Spinal cord (tissue), 10 donors: ENCODE data around the gene ARHGEF19. TPM values are rescaled to one million over a fixed set of nuclear protein-coding genes. Genes with fewer than 3 reads are reported as not detected.
A peak's percentile ranks its signal among the peaks of the same experiment; 100 is the strongest.
"Not testable (repeated sequence)": the region's sequence is repeated elsewhere in the genome, so short reads cannot be mapped to it uniquely, and the experiment has no call there.

Source experiments
- DNase-seq, 6 donors: peaks; one replicate each; pipeline versions ENCODE4 v3.0.0 to v3.0.0-alpha.2; 2013 to 2015; ENCODE audit warnings: low spot score in 6 of 6, low read depth in 4 of 6
- H3K27ac ChIP-seq: one replicate; pipeline ENCODE4 v1.5.1; 2013; ENCODE audit warnings: low read depth, low read length, control low read depth
- H3K27me3 ChIP-seq: one replicate; pipeline ENCODE4 v1.6.1; 2013; ENCODE audit warnings: low read length; ENCODE audit not compliant: control insufficient read depth, insufficient read depth
- H3K36me3 ChIP-seq: one replicate; pipeline ENCODE4 v1.6.1; 2013; ENCODE audit warnings: low read length; ENCODE audit not compliant: control insufficient read depth, insufficient read depth
- H3K4me1 ChIP-seq: one replicate; pipeline ENCODE4 v1.6.1; 2013; ENCODE audit warnings: low read length; ENCODE audit not compliant: control insufficient read depth, insufficient read depth
- H3K4me3 ChIP-seq: one replicate; pipeline ENCODE4 v1.5.1; 2013; ENCODE audit warnings: low read depth, low read length, control low read depth
- H3K9me3 ChIP-seq: one replicate; pipeline ENCODE4 v1.6.1; 2013; ENCODE audit warnings: low read length; ENCODE audit not compliant: control insufficient read depth, insufficient read depth
- WGBS: methylation state at CpG from one replicate; pipeline ENCODE4 v1.1.5; 2013; ENCODE audit warnings: missing lambda C conversion rate; ENCODE audit not compliant: insufficient coverage; 5-methylcytosine and 5-hydroxymethylcytosine counted together
- polyA plus RNA-seq, 2 donors: library from polyadenylated mRNA; unstranded; fragments of 120-200 nt; gene quantifications; one replicate each; pipeline ENCODE4 v1.2.1, GENCODE V29; 2013; ENCODE audit not compliant: insufficient read length in 2 of 2
- total RNA-seq, 2 donors: library from RNA; depleted of rRNA in 1 of 2; stranded (reverse); fragments of 120-200 nt in 1 of 2; fragments of >200 nt in 1 of 2; gene quantifications; one replicate each; pipeline versions ENCODE4 v1.2.3 to v1.2.4, GENCODE V29; 2013 to 2014
- donor health status: healthy.

The ARHGEF19 gene
- total and polyA plus RNA-seq, 4 donors: 1.6 to 5.1 (median 2.5) TPM

DNA sequence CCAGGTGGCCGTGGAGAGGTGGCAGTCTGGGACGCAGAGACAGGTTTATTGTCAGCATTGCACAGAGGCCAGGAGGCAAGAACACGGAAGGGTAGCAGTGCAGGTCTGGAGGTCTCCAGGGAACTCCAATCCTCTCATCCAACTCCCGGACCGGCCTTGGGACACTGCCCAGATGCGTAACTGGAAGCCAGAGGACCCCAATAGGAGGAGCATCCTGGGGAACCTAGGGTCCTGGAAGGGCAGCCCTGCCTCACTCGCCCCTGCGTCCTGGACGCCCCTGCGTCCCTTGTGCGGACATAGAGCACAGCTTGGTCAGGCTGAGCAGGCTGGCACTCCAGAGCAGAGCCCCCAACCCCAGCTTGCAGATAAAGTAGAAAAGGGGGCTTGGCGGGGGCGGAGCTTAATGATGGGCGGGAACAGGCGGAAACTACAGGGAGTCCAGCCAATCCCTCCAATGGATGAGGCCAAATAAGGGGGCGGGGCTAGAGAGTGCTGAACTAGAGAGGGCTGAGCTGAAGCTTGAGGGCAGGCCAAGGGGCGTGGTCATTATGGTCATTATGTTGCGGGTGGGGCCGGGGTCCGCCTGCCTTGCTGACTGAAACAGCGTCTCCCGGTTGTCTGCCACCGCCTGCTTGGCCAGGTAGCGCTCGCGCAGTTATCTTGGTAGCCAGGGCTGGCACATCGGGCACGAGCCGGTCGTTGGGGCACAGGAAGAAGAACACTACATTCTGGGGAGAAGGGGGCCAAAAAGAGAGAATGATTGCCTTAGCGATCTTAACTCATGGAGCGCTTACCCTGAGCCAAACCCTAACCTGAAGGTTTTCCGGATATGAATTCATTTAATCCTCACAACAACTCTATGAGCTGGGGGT, 3.7 kb upstream of the ARHGEF19 start:
- peak in 4 of 6 donors; percentile 63 to 95 (median 82) for DNase-seq
- H3K4me1 ChIP-seq: peaks cover 30% of the 10 kb centered on the region
- WGBS: 9% methylated on average over 28 of the region's 33 CpGs
- peaks cover 8% of the 10 kb centered on the region for H3K27me3 ChIP-seq
- H3K27ac ChIP-seq: peak overlapping the region; percentile 59
- peak overlapping the region; percentile 59 for H3K4me3 ChIP-seq
- H3K36me3 ChIP-seq: no peaks in the 10 kb centered on the region
- no peaks in the 10 kb centered on the region for H3K9me3 ChIP-seq

DNA sequence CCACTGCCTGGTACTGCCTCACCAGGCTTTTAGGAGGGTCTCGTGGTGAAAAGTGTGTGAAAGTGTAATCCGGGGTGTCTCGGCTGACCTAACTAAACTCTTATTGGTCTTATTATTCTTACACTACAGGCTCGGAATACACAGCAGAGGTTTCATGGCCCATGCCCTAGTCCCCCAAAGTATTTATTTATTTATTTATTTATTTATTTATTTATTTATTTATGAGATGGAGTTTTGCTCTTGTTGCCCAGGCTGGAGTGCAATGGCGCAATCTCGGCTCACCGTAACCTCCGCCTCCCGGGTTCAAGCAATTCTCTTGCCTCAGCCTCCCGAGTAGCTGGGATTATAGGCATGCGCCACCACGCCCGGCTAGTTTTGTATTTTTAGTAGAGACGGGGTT, 2.8 kb upstream of the ARHGEF19 start:
- H3K4me1 ChIP-seq: peaks cover 38% of the 10 kb centered on the region
- not testable (repeated sequence) for H3K36me3 ChIP-seq, H3K27me3 ChIP-seq, H3K4me3 ChIP-seq, DNase-seq, H3K9me3 ChIP-seq, H3K27ac ChIP-seq
- WGBS: no CpG with 5 or more reads among the region's 14 CpGs

DNA sequence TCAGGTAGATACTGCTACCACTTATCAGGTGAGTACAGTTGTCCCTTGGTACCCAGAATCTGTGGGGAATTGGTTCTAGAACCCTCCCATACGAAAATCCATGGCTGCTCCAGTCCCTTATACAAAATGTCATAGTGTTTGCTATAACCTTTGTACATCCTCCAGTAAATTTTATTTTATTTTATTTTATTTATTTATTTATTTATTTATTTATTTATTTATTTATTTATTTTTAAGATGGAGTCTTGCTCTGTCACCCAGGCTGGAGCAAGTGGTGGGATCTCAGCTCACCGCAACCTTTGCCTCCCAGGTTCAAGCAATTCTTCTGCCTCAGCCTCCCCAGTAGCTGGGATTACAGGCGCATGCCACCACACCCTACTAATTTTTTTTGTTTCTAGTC, 1.1 kb upstream of the ARHGEF19 start:
- 100% methylated on average over 1 of the region's 3 CpGs for WGBS
- peaks cover 50% of the 10 kb centered on the region for H3K4me1 ChIP-seq
- not testable (repeated sequence) for DNase-seq, H3K9me3 ChIP-seq, H3K4me3 ChIP-seq, H3K27me3 ChIP-seq, H3K27ac ChIP-seq, H3K36me3 ChIP-seq

DNA sequence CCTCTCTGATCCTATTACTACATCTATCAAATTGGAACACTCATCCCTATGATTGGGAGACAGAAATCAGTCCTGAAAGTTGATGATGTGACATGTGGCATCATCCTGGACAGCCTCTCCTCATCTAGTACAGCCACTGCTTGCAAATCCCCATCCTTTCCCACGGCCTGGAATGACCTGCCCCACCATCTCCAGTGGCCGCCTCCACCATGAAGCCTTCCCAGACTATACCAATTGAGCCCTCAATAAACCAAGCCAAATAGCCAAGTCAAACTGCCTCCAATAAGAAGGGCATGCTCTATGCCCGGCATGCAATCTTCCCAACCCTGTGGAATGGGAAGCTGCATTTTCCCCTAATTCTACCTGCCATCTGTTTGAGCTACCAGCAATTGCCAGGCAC, 561 bp upstream of the ARHGEF19 start:
- Histone ChIP-seq H3K4me3 (no peak overlapping the region), H3K36me3 (no peaks in the 10 kb centered on the region), H3K27me3 (peaks cover 8% of the 10 kb centered on the region), H3K9me3 (no peaks in the 10 kb centered on the region), H3K27ac (no peak overlapping the region), H3K4me1 (peaks cover 54% of the 10 kb centered on the region)
- WGBS: 75% methylated on average over 2 of the region's 3 CpGs
- no peak for DNase-seq

DNA sequence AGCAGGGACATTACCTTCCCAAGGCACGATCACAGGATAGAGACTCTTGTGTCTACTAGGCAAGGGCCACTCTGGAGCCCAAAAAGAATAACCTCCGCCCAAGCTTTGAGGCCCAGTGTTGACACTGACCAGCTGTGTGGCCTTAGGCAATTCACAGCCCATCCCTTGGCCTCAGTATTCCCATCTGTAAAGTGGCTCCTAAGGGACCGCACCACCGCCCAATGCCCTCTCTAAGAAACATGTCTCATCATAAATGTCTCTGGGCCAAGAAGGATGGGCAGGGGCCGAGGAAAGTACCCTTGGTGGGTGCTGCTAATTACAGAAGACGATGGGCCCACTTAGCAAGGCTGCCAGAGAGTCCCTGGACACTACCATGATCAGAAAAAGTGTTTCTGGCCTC, 628 bp downstream of the ARHGEF19 start:
- peaks cover 8% of the 10 kb centered on the region for H3K27me3 ChIP-seq
- H3K9me3 ChIP-seq: no peaks in the 10 kb centered on the region
- DNase-seq: no peak
- no peaks in the 10 kb centered on the region for H3K36me3 ChIP-seq
- no peak overlapping the region for H3K4me3 ChIP-seq
- peaks cover 53% of the 10 kb centered on the region for H3K4me1 ChIP-seq
- H3K27ac ChIP-seq: no peak overlapping the region
- 81% methylated on average over 5 of the region's 6 CpGs for WGBS

DNA sequence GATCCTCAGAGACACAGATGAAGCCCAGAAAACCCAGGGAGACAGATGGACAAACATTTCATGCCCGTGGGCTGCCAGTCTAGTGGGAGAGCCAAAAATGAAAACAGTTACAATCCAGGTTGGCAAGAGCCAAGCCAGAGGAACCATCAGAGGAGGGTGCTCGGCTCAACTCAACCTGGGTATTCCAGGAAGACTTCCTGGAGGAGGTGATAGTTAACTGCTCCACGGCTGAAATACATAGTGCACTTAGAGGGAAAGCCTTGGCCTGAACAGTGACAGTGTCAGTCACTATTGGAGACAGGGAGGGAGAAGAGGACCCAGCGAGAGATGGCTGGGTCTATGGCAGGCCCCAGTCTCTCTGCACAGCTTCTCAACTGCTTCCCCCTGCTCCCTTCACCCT, 1.9 kb downstream of the ARHGEF19 start:
- Histone ChIP-seq H3K9me3 (no peaks in the 10 kb centered on the region), H3K4me3 (no peak overlapping the region), H3K36me3 (no peaks in the 10 kb centered on the region), H3K27ac (peak overlapping the region; percentile 72), H3K4me1 (peaks cover 49% of the 10 kb centered on the region), H3K27me3 (no peaks in the 10 kb centered on the region)
- peak in 1 of 6 donors; percentile 40 for DNase-seq
- 70% methylated on average over 3 of the region's 4 CpGs for WGBS

DNA sequence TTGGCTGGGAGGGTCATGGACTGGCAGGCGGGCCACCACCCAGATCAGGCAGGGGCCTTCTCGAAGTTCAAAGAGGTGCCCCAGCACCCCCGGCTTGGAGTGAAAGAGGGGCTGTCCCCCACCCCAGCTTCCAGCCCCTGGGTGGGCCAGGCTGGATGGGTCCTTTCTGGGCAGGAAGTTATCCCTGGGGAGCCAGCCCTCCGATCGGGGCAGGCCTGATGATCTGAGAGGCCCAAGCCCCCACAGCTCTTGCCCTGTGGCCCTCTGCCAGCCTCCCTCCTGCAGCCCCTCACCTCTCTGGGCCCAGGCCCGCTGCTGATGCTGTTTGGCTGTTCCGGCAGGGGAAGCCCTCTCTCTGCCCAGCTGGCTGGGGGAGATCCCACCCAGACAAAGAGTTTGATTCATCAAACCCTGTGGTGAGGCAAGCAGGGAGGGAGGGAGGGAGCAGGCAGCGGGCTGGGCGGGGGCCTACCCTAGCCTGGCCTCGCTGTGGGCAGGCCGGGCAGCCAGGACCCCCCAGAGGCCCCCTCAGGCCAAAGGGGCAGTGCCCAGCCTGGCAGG, 2.5 kb downstream of the ARHGEF19 start:
- Histone ChIP-seq H3K27me3 (no peaks in the 10 kb centered on the region), H3K36me3 (no peaks in the 10 kb centered on the region), H3K9me3 (no peaks in the 10 kb centered on the region), H3K4me1 (peaks cover 50% of the 10 kb centered on the region), H3K27ac (peak overlapping the region; percentile 72), H3K4me3 (no peak overlapping the region)
- WGBS: 15% methylated on average over 4 of the region's 11 CpGs
- DNase-seq: peak in 2 of 6 donors; percentile 64 to 77

DNA sequence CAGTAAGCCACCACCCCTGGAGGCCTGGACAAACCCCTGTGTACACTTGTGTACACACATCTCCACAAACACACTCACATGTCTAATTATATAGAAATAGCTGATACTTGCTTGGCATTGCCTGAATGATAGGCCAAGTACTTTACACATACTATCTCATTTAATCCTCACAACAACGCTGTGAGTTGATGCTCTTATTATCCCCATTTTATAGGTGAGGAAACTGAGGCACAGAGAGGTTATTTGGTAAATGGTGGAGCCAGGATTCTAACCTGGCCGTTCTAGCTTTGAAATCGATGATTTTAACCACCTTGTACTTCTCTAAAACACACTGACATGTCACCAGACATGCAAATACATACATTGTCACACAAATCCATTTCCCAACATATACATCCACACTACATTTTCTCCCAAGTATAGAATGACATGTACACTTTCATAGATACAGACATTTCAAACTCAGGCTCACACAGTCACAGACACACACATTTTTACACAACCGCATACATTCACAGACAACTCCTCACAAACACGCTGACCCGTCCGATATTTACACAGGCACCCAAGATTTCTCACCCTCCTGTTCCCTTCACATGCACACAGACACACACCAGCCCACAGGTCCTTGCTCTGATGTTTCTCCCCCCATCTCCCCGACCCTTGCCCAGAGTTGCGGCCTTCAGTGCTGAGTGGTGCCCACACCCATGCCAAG, 3.2 kb downstream of the ARHGEF19 start:
- Histone ChIP-seq H3K9me3 (no peaks in the 10 kb centered on the region), H3K27ac (peak overlapping the region; percentile 72), H3K4me3 (no peak overlapping the region), H3K4me1 (peaks cover 50% of the 10 kb centered on the region), H3K36me3 (no peaks in the 10 kb centered on the region), H3K27me3 (no peaks in the 10 kb centered on the region)
- 88% methylated on average over 5 of the region's 9 CpGs for WGBS
- no peak for DNase-seq

DNA sequence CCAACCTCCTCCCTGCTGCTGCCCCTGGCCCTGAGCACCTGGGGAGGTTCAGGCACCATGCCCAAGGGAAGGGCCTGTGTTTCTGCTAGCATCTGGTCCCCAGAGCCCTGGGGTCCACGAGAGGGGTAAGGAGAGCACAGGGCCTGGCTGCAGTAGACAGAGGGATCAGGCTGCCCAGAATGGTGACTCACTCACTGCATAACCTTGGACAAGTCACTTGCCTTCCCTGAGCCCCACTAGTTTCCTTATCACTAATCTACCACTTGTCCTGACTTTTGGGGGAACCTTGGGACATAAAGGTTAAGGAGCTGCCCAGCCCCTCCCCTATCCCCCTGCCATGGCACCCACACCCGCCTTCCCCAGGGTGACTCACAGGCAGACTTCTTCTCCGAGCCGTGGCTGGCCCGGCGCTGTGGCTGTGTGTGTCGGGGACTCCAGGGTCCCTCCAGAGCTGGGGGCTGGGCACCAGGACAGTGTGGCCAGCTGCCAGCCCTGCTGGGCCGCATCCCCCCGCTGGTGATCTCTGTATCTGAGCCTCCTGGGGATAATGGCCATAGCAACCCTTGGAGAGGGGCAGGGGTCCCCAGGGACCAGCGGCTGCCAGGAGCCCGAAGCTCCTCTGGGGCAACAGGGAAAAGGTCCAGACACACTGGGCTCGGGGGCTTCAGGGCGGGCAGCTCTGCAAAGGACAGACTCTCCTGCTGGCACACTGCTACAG, 4.0 kb downstream of the ARHGEF19 start:
- WGBS: 80% methylated on average over 12 of the region's 13 CpGs
- no peak overlapping the region for H3K27ac ChIP-seq

More for the DNA sequence above, 4.0 kb downstream of the ARHGEF19 start:
- no peaks in the 10 kb centered on the region for H3K27me3 ChIP-seq
- H3K4me3 ChIP-seq: no peak overlapping the region
- H3K4me1 ChIP-seq: peaks cover 50% of the 10 kb centered on the region
- H3K36me3 ChIP-seq: no peaks in the 10 kb centered on the region
- H3K9me3 ChIP-seq: no peaks in the 10 kb centered on the region
- no peak for DNase-seq
